Neural cell (in vitro differentiated cells): ENCODE data around the gene TATDN2. TPM values are rescaled to one million over a fixed set of nuclear protein-coding genes. Genes with fewer than 3 reads are reported as not detected.

Source experiments
- H2AFZ ChIP-seq: fragments of 200-600, 300-800 bp; sonication (generic), shearing (Covaris generic); 2 replicates; pipeline ENCODE4 v1.6.0; 2014; ENCODE audit warnings: low read depth, mild to moderate bottlenecking, antibody characterized with exemption, low read length, moderate library complexity
- H3F3A ChIP-seq: fragments of 200-600 bp; shearing (Covaris generic); 2 replicates; pipeline ENCODE4 v1.6.1; 2016; ENCODE audit warnings: mild to moderate bottlenecking, moderate library complexity, mixed read lengths, antibody characterized with exemption, low read length; ENCODE audit not compliant: insufficient read depth, poor library complexity, severe bottlenecking
- H3K27ac ChIP-seq: fragments of 200-600, 300-800 bp; sonication (generic), shearing (Covaris generic); 2 replicates; pipeline ENCODE4 v1.5.1; 2014; ENCODE audit warnings: mild to moderate bottlenecking, low read length, moderate library complexity
- H3K27me3 ChIP-seq: fragments of 300-800, 200-600 bp; sonication (generic), shearing (Covaris generic); 2 replicates; pipeline ENCODE4 v1.6.0; 2014; ENCODE audit warnings: mild to moderate bottlenecking, low read depth, low read length, moderate library complexity; ENCODE audit not compliant: insufficient read depth
- H3K36me3 ChIP-seq: fragments of 300-800, 200-600 bp; sonication (generic), shearing (Covaris generic); 2 replicates; pipeline ENCODE4 v1.5.1; 2014; ENCODE audit warnings: mild to moderate bottlenecking, antibody characterized with exemption, low read length, moderate library complexity; ENCODE audit not compliant: insufficient read depth
- H3K4me2 ChIP-seq: fragments of 300-800, 200-600 bp; sonication (generic), shearing (Covaris generic); 2 replicates; pipeline ENCODE4 v1.6.0; 2014; ENCODE audit warnings: mild to moderate bottlenecking, low read length
- H3K4me3 ChIP-seq: fragments of 300-800, 200-600 bp; sonication (generic), shearing (Covaris generic); 2 replicates; pipeline ENCODE4 v1.5.1; 2014; ENCODE audit warnings: mild to moderate bottlenecking, low read length, moderate library complexity
- H3K79me2 ChIP-seq: fragments of 200-600 bp; shearing (Covaris generic); replicated peaks from 2 replicates; pipeline ENCODE4 v1.6.0; 2014; ENCODE audit warnings: mild to moderate bottlenecking, low read length, moderate library complexity; ENCODE audit not compliant: insufficient read depth
- H3K9ac ChIP-seq: fragments of 300-800, 200-600 bp; sonication (generic), shearing (Covaris generic); 2 replicates; pipeline ENCODE4 v1.6.1; 2016; ENCODE audit warnings: mild to moderate bottlenecking, low read length, mixed read lengths
- H3K9me2 ChIP-seq: fragments of 200-600 bp; shearing (Covaris generic); 2 replicates; pipeline ENCODE4 v1.6.1; 2016; ENCODE audit warnings: mild to moderate bottlenecking, low read length, mixed read lengths; ENCODE audit not compliant: insufficient read depth
- H3K9me3 ChIP-seq: fragments of 200-600, 300-800 bp; sonication (generic), shearing (Covaris generic); 2 replicates; pipeline ENCODE4 v1.6.1; 2016; ENCODE audit warnings: mild to moderate bottlenecking, mixed run types, low read length, moderate library complexity, mixed read lengths
- H4K20me1 ChIP-seq: fragments of 200-600 bp; shearing (Covaris generic); 2 replicates; pipeline ENCODE4 v1.6.1; 2016; ENCODE audit warnings: mild to moderate bottlenecking, mixed run types; ENCODE audit not compliant: insufficient read depth
- CTCF ChIP-seq: fragments of 450-650 bp; IDR thresholded peaks from 2 replicates; pipeline ENCODE4 v1.5.1; 2014; ENCODE audit warnings: antibody characterized with exemption, mild to moderate bottlenecking, moderate library complexity; ENCODE audit not compliant: poor library complexity, severe bottlenecking
- EP300 ChIP-seq: fragments of 450-650 bp; conservative IDR thresholded peaks from 2 replicates; pipeline ENCODE4 v1.6.1; 2014; ENCODE audit warnings: antibody characterized with exemption, mild to moderate bottlenecking, moderate library complexity; ENCODE audit not compliant: poor library complexity, severe bottlenecking
- EZH2 ChIP-seq: fragments of 200-600, 300-800 bp; shearing (Covaris generic), sonication (generic); IDR thresholded peaks from 2 replicates; pipeline ENCODE4 v1.6.1; 2014; ENCODE audit warnings: antibody characterized with exemption, low read length, borderline replicate concordance, mild to moderate bottlenecking; ENCODE audit not compliant: insufficient read depth, poor library complexity, severe bottlenecking
- MXI1 ChIP-seq: fragments of 450-650 bp; conservative IDR thresholded peaks from 2 replicates; pipeline ENCODE4 v1.6.1; 2014; ENCODE audit warnings: antibody characterized with exemption, mild to moderate bottlenecking; ENCODE audit not compliant: poor library complexity, severe bottlenecking
- POLR2AphosphoS5 ChIP-seq: IDR thresholded peaks from 2 replicates; pipeline ENCODE4 v1.6.1; 2012
- RAD21 ChIP-seq: fragments of 450-650 bp; conservative IDR thresholded peaks from 2 replicates; pipeline ENCODE4 v1.6.1; 2014; ENCODE audit warnings: antibody characterized with exemption, mild to moderate bottlenecking, moderate library complexity
- REST ChIP-seq: IDR thresholded peaks from 2 replicates; pipeline ENCODE4 v1.6.1; 2012; ENCODE audit warnings: borderline replicate concordance
- SMC3 ChIP-seq: fragments of 450-650 bp; conservative IDR thresholded peaks from 2 replicates; pipeline ENCODE4 v1.6.1; 2014; ENCODE audit warnings: antibody characterized with exemption, mild to moderate bottlenecking, moderate library complexity; ENCODE audit not compliant: poor library complexity
- TAF1 ChIP-seq: IDR thresholded peaks from 2 replicates; pipeline ENCODE4 v1.6.1; 2012; ENCODE audit warnings: low read depth
- polyA plus RNA-seq: library from polyadenylated mRNA; depleted of rRNA; stranded (reverse); fragments of >200 nt; gene quantifications from 2 replicates; pipeline ENCODE4 v1.2.3, GENCODE V29; 2014

TATDN2 gene
- polyA plus RNA-seq, 1 donor from 2014 or later = 22.1 TPM

- no peak overlapping the region for H2AFZ ChIP-seq
- no peaks in the 10 kb centered on the region for H3K36me3 ChIP-seq
- TF ChIP-seq POLR2AphosphoS5 (no peak), TAF1 (no peak), REST (no peak), RAD21 (no peak), CTCF (no peak), SMC3 (no peak), EZH2 (no peak), EP300 (no peak), MXI1 (no peak)
- no peak overlapping the region for H3K4me3 ChIP-seq
- no peaks in the 10 kb centered on the region for H3K9me2 ChIP-seq
- H3F3A ChIP-seq = no peaks in the 10 kb centered on the region
- no peaks in the 10 kb centered on the region for H4K20me1 ChIP-seq
- no peak overlapping the region for H3K9ac ChIP-seq
- no peak overlapping the region for H3K27ac ChIP-seq
- no peaks in the 10 kb centered on the region for H3K9me3 ChIP-seq
- no peak overlapping the region for H3K4me2 ChIP-seq
- H3K79me2 ChIP-seq = peaks cover 18% of the 10 kb centered on the region
- H3K27me3 ChIP-seq = no peaks in the 10 kb centered on the region
Measured at GRCh38 chr3:10317961-10318350, 69.7 kb downstream of the TATDN2 start.

DNA sequence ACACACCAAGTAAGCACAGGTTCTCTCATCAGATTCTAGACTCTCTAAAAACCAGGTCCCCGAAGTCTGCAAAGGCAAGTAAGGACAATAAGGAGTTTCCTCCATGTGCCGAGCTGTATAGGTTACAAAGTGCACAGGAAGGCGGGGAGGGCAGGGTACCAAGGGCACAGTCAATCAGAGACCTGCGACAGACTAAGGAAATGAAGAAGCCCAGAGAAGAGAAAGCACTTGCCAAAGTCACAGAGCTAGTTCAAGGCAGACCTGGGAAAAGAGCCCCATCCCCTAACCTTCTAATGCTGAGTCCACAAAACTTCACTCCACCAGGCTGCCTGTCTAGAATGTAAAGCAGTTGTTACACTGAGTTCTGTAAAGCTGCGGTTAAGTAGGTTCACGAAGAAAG, 71.0 kb downstream of the TATDN2 start:
- Histone ChIP-seq H3K36me3 (no peaks in the 10 kb centered on the region), H3K9ac (no peak overlapping the region), H3K9me3 (no peaks in the 10 kb centered on the region), H3K4me3 (peak overlapping the region; percentile 87), H3F3A (no peaks in the 10 kb centered on the region), H2AFZ (no peak overlapping the region), H3K4me2 (no peak overlapping the region), H4K20me1 (no peaks in the 10 kb centered on the region), H3K27ac (no peak overlapping the region), H3K79me2 (peaks cover 18% of the 10 kb centered on the region), H3K27me3 (no peaks in the 10 kb centered on the region), H3K9me2 (no peaks in the 10 kb centered on the region)
- TF ChIP-seq TAF1 = no peak
- no peak for TF ChIP-seq RAD21
- TF ChIP-seq POLR2AphosphoS5 = no peak
- TF ChIP-seq REST = no peak
- TF ChIP-seq SMC3 = no peak
- TF ChIP-seq CTCF = no peak
- no peak for TF ChIP-seq EP300
- no peak for TF ChIP-seq EZH2
- TF ChIP-seq MXI1 = no peak
